Measurements from ENCODE around the gene NVL. TPM values are rescaled to one million over a fixed set of nuclear protein-coding genes. Genes with fewer than 3 reads are reported as not detected.

The NVL gene
- total RNA-seq, 1 experiment from 2014 or later, result 81.5 TPM

GRCh38 chr1:224182057-224182865 is 147.7 kb downstream of the NVL start:
- TF ChIP-seq, protein P1, sequence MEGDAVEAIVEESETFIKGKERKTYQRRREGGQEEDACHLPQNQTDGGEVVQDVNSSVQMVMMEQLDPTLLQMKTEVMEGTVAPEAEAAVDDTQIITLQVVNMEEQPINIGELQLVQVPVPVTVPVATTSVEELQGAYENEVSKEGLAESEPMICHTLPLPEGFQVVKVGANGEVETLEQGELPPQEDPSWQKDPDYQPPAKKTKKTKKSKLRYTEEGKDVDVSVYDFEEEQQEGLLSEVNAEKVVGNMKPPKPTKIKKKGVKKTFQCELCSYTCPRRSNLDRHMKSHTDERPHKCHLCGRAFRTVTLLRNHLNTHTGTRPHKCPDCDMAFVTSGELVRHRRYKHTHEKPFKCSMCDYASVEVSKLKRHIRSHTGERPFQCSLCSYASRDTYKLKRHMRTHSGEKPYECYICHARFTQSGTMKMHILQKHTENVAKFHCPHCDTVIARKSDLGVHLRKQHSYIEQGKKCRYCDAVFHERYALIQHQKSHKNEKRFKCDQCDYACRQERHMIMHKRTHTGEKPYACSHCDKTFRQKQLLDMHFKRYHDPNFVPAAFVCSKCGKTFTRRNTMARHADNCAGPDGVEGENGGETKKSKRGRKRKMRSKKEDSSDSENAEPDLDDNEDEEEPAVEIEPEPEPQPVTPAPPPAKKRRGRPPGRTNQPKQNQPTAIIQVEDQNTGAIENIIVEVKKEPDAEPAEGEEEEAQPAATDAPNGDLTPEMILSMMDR (IDR thresholded peaks at IDR 0.05; ENCODE audit: unreplicated experiment), result no peak
- DNase-seq (ENCODE audit: unreplicated experiment), result peak; percentile 59
- Mint-ChIP-seq H3K9me3 (ENCODE audit: unreplicated experiment) (no peaks in the 10 kb centered on the region), H3K36me3 (ENCODE audit: insufficient read depth, unreplicated experiment) (peaks cover 15% of the 10 kb centered on the region), H3K27ac (ENCODE audit: low read depth, unreplicated experiment) (peak overlapping the region; percentile 87), H3K4me3 (ENCODE audit: unreplicated experiment) (peak overlapping the region; percentile 85), H3K27me3 (ENCODE audit: insufficient read depth, unreplicated experiment) (no peaks in the 10 kb centered on the region), H3K4me1 (ENCODE audit: insufficient read depth, unreplicated experiment) (peaks cover 30% of the 10 kb centered on the region)
- intact Hi-C loops (cut with micrococcal nuclease), result loop anchor here (2.0 to 10.0 kb wide), 3 partner anchors 40 to 123 kb away; no protein-coding TSS in a partner anchor
- BruUV-seq (replicated peaks), result TSS peak; percentile 89
- POLR2A ChIA-PET, result interaction anchor here (0.6 to 4.6 kb wide), 42 partner anchors 9 to 748 kb away, joined by 3 to 61 read pairs (median 5); partner anchors contain the start of genes CNIH4, DNAH14, FBXO28 and NVL
- CTCF ChIA-PET, result interaction anchor here (0.6 to 2.1 kb wide), 10 partner anchors 9 to 741 kb away, joined by 3 to 10 read pairs (median 4); no protein-coding TSS in a partner anchor

- H3K4me3 Mint-ChIP-seq (ENCODE audit: unreplicated experiment), result peak overlapping the region; percentile 85
Observed at GRCh38 chr1:224181453-224181810, 148.5 kb downstream of the NVL start.

GRCh38 chr1:224180783-224181452 is 149.1 kb downstream of the NVL start:
- TF ChIP-seq, protein P1 (IDR thresholded peaks at IDR 0.05; ENCODE audit: unreplicated experiment), result no peak
- Mint-ChIP-seq H3K27me3 (ENCODE audit: insufficient read depth, unreplicated experiment) (no peaks in the 10 kb centered on the region), H3K4me3 (ENCODE audit: unreplicated experiment) (no peak overlapping the region), H3K27ac (ENCODE audit: low read depth, unreplicated experiment) (no peak overlapping the region), H3K9me3 (ENCODE audit: unreplicated experiment) (no peaks in the 10 kb centered on the region), H3K36me3 (ENCODE audit: insufficient read depth, unreplicated experiment) (peaks cover 3% of the 10 kb centered on the region), H3K4me1 (ENCODE audit: insufficient read depth, unreplicated experiment) (peaks cover 27% of the 10 kb centered on the region)
- ChIA-PET CTCF (interaction anchor here (0.6 to 2.6 kb wide), 10 partner anchors 9 to 462 kb away, joined by 3 to 10 read pairs (median 4); no protein-coding TSS in a partner anchor), POLR2A (interaction anchor here (0.9 to 4.6 kb wide), 6 partner anchors 24 to 473 kb away, joined by 3 to 61 read pairs (median 4); partner anchors contain the start of gene CNIH4)
- no peak for DNase-seq (ENCODE audit: unreplicated experiment)
- no TSS peak for BruUV-seq (replicated peaks)
- intact Hi-C loops (cut with micrococcal nuclease), result loop anchor here (5.0 to 10.0 kb wide), 2 partner anchors 41 to 124 kb away; no protein-coding TSS in a partner anchor

More at GRCh38 chr1:224181453-224181810, 148.5 kb downstream of the NVL start:
- Mint-ChIP-seq H3K36me3 (ENCODE audit: insufficient read depth, unreplicated experiment) (peaks cover 8% of the 10 kb centered on the region), H3K4me1 (ENCODE audit: insufficient read depth, unreplicated experiment) (peaks cover 30% of the 10 kb centered on the region), H3K27ac (ENCODE audit: low read depth, unreplicated experiment) (peak overlapping the region; percentile 87), H3K9me3 (ENCODE audit: unreplicated experiment) (no peaks in the 10 kb centered on the region), H3K27me3 (ENCODE audit: insufficient read depth, unreplicated experiment) (no peaks in the 10 kb centered on the region)
- CTCF ChIA-PET, result interaction anchor here (0.6 to 2.6 kb wide), 8 partner anchors 9 to 742 kb away, joined by 3 to 10 read pairs (median 4); no protein-coding TSS in a partner anchor
- BruUV-seq (replicated peaks), result no TSS peak
- intact Hi-C loops (cut with micrococcal nuclease), result loop anchor here (5.0 to 10.0 kb wide), 2 partner anchors 41 to 123 kb away; no protein-coding TSS in a partner anchor
- DNase-seq (ENCODE audit: unreplicated experiment), result no peak
- POLR2A ChIA-PET, result interaction anchor here (0.9 to 4.6 kb wide), 15 partner anchors 8 to 474 kb away, joined by 3 to 61 read pairs (median 6); partner anchors contain the start of genes CNIH4, FBXO28 and NVL
- TF ChIP-seq, protein P1 (IDR thresholded peaks at IDR 0.05; ENCODE audit: unreplicated experiment), result no peak
